HK-2 (cell line): Measurements from ENCODE around the gene FOXI2.

Experiments used
- DNase-seq: peaks from one replicate; pipeline ENCODE4 v3.0.0-alpha.2; 2018; ENCODE audit not compliant: unreplicated experiment

The FOXI2 gene

GRCh38 chr10:127736915-127737562 lies at the start of gene FOXI2:
TSS of gene FOXI2 (plus strand) at chr10:127737185. CDS start at chr10:127737274, 89 bp downstream.
- no peak for DNase-seq

DNA sequence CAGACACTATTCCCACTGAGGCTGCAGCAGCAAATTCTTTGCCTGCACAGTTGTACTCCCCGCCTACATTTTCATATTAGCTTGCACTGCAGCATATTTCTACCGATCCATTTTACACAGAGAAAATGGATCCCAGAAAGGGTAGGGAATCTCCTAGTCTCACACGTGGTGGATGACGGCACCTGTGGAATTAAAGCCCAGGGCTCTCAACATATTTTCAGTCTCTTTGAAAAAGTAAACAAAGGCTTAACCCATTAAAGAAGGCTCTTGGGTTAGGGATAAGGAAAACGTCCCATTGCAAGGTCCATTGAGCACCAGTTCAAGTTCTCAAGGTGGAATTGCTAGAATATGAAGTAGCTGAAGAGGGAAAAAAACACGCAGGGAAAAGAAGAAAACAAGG lies 49.4 kb upstream of the FOXI2 start:
- no peak for DNase-seq

GRCh38 chr10:127690176-127690835 lies 46.7 kb upstream of the FOXI2 start:
- no peak for DNase-seq

DNA sequence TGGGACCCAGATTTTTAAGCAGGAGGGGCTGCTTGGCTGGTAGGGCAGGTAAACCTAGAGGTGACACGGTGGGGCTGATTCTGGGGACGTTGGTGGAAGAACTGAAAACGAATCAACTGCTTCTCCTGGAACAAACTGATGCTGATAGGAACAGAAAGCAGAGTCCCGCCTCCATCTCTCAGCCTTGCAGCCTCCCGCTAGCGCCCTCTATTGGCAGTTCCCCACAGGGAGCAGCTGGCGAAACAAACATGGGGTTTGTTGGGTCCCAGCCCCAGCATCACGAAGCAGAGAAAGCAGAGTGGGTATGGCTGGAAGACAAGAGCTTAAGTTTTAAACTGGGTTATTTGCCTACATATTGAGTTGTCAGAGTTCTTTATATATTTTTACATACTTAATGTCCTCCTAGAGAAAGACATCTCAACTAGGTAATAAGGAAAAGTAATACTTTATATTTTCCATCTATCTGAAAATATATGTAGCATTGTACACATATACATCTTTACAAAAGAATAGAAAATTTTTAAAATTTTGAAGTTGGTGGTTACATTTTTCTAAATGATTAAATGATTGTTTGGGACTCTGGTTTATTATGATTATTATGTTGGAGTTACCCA lies 42.3 kb upstream of the FOXI2 start:
- DNase-seq = peak; percentile 73

- no peak for DNase-seq
Observed at GRCh38 chr10:127695431-127695830, 41.6 kb upstream of the FOXI2 start.

DNA sequence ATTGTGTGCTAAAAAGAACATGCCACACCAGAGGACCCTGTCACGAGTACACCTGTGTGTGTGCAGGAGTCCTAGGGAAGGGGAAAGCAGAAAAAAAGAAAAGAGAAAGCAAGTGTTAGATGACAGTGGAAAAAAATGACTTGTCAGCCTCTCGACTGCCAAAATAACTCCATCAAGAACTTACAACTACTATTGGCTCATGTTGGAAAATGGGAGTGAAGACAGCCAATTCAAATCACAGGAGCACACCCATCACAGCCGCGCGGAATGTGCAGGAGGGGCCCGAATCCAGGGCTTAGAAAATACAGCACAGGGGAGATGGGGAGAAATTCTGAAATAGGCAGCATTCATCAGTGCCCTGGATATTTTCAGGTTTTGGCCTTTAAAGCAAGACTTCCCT lies 38.1 kb upstream of the FOXI2 start:
- no peak for DNase-seq

- DNase-seq = no peak
Observed at GRCh38 chr10:127699311-127699710, 37.7 kb upstream of the FOXI2 start.

- DNase-seq = no peak
Observed at GRCh38 chr10:127702271-127702670, 34.7 kb upstream of the FOXI2 start.

DNA sequence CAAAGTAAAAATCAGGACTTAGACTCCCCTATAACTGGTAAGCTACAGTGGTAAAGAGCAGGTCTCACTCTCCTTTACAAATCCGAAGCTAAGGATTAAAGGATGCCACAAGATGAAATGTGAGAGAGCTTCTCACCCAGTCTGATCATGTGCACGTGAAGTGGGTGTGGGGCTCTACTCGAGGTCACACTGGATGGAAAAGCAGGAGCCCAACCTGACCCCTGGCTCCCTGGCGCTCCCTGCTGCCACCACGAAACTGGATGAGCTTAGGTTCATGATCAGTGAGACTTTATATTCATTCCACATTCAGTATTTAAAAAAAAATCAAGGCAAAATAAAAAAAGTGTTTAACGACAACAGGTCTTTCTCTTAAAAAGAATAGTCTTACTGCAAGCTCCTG lies 21.7 kb upstream of the FOXI2 start:
- no peak for DNase-seq

DNA sequence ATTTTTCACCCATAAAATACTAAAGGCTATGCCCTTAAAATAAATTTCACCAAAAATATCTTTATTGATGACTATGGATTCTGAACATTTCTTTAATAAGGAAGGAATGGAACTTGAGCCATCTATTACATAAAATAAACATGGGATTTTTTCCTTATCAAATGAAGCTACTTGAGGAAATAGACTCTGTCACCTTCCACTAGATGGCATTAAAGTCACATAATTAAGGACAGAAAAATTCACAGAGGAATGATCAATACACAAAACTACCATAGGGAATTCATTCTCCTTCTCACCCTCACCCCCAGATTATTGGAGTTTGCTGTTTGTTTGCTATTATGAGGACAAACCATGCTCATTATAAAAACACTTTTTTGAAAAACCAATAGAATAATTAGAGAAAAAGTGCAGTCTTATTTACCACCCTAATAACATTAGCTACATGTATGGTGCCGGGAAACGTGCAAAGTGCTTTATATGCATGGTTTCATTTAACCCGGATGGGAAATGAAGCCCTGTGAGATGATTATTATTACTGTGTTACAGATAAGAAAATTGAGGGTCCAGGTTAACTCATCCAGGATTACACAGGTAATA lies 21.1 kb upstream of the FOXI2 start:
- no peak for DNase-seq

GRCh38 chr10:127720142-127720541 lies 16.8 kb upstream of the FOXI2 start:
- no peak for DNase-seq

DNA sequence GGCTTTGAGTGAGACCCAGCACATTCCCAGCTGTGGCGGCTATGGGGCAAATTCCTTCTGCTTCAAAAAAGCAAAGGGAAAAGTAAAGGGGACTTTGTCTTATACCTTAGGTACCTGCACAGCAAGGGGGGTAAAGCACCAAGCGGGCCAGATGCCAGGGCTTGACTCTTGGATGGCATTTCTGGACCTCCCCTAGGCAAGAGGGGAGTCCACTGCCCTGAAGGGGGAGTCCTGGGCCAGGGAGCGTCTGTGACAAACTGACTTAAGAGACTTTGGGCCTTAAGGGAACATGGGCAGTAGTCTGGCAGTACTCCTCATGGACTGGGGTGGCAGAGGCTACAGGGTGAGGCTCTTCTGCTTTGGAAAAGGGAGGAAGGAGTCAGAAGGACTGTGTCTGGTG lies 16.1 kb upstream of the FOXI2 start:
- no peak for DNase-seq

DNA sequence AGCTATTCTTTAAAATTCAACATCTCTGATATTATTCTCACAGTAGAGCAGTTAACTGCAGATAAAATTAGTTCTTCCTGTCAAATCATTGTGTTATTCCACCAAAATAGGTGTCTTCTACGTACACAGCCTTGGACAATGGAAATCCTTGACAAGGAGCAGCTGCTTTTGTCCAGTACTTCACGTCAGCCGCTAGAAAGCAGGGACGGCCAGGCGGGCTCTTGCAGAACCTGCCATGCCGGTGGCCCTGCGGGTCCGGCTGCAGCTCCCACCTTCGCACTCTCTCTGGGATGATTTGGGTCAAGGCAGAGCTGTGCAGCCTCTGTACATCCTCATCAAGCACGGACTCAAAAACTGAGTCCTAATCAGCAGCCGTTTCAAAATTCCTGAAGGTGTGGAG lies 2.2 kb upstream of the FOXI2 start:
- no peak for DNase-seq

GRCh38 chr10:127735156-127735555 lies 1.8 kb upstream of the FOXI2 start:
- DNase-seq = no peak

GRCh38 chr10:127735723-127736221 lies 1.2 kb upstream of the FOXI2 start:
- DNase-seq = no peak

DNA sequence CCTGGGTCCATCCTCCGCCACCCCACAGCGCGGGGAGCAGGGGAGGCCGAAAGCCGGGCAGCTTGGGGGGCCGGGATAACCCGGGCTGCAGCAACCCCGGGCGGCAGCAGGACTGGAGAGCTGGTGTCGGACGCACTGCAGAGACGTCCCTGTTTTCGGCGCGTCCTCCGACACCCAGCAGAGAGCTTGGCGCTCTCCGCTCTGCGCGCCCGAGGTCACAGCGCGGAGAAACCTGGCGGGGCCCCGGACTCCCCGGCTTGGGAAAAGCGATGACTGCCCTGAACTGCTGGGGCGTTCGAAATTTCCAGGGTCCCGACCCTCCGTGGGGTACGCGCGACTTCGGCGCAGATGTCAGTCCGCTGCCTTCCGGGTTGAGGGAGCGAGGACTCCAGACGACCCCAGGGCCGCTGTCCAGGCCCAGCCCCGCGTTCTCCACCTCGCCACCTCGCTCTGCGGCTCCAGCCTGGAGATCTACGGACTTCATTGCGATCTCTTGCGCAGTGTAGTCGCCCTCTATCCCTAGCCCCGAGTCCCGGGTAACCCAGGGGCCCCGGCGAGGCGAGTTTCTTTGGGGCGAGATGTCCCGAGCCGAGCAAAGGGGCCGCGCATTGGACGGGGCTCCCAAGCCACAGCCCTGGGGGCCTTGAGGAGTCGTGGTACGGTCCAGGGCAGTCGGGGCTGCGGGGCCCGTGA lies 617 bp upstream of the FOXI2 start:
- no peak for DNase-seq

DNA sequence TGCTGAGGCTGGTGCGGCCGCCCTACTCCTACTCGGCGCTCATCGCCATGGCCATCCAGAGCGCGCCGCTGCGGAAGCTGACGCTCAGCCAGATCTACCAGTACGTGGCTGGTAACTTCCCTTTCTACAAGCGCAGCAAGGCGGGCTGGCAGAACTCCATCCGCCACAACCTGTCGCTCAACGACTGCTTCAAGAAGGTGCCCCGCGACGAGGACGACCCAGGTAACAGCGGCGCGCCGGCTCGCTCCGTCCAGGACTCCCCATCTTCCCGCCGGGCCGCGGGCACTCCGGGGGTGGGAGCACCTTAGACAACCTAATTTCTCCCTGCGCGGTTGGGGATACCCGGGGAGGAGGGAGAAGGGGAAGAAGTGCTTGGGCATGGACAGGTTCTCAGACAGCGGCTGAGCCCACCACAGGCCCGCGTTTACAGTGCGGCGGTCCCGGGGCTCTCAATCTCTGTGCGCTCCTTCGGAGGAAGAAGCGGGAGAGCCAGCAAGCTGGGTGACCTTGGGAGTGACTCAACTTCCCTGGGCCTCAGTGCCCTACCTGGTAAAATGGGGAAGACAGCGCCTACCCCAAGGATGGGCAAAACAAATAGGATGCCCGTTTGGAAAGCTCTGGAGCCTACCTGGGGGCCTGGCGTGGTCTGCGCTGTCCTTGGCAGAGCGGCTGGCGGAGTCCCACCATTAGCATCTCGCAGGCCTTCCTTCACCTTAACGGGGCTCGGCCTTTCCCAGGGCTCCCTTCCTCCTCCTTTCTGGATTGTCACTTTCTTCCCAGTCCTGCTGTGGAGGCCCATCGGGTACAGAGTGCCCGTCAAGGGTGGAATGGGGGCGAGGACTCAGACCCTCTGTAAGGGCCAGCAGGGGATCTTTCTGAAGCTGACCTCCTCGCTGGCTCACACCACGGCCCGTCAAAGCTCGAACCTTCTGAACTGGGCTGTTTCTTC lies 852 bp downstream of the FOXI2 start:
- no peak for DNase-seq

DNA sequence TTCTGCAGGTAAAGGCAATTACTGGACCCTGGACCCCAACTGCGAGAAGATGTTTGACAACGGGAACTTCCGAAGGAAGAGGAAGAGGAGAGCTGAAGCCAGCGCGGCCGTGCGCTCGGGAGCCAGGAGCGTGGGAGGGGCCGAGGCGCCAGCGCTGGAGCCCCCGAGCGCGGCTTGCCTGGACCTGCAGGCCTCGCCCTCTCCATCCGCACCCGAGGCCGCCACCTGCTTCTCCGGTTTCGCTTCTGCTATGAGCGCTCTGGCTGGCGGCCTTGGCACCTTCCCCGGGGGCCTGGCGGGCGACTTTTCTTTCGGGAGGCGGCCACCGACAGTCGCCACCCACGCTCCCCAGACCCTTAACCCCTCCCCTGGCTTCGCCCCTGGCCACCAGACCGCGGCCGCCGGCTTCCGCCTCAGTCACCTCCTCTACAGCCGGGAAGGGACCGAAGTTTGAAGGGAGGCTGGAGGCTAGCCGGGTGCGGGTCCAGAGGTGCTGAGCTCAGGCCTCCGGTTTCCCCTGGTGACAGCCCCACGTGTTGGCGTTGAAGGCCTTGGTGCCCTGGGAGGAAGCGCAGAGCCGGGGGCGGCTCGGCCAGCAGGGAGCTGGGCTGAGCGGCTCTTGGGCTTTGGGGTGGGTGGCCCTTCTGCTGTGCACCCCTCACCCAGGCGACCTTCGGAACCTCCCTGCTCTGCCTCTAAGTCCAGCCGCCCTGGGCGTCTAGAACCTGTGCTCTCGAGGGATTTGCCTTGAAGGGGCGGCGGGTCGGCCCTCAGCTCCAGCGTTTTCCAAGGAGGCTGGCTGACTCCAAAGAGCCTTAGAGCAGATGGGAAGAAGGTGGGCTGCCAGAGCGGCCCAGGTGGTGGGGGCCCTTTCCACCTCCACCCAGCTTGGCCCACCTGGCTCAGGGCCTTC lies 1.8 kb downstream of the FOXI2 start:
- DNase-seq = no peak

GRCh38 chr10:127739908-127740307 lies 2.9 kb downstream of the FOXI2 start:
- no peak for DNase-seq

- peak; percentile 33 for DNase-seq
Observed at GRCh38 chr10:127740596-127740995, 3.6 kb downstream of the FOXI2 start.
